NB4 (cell line): Measurements from ENCODE around the gene ZNF454.

Experiments
- CTCF ChIP-seq: IDR thresholded peaks from one replicate; pipeline ENCODE4 v1.5.1; 2012; ENCODE audit warnings: low read depth, low read length
- POLR2A ChIP-seq: IDR thresholded peaks from 2 replicates; pipeline ENCODE4 v1.6.1; 2011; ENCODE audit warnings: mild to moderate bottlenecking; ENCODE audit not compliant: insufficient read length; ENCODE audit errors: extremely low read depth

GRCh38 chr5:178988436-178989220, 47.6 kb downstream of the ZNF454 start:
- TF ChIP-seq CTCF (no peak), POLR2A (no peak)
